Measurements from ENCODE around the gene FAM186B.
A peak's percentile ranks its signal among the peaks of the same experiment; 100 is the strongest.
"Not testable (repeated sequence)": the region's sequence is repeated elsewhere in the genome, so short reads cannot be mapped to it uniquely, and the experiment has no call there.

Gene FAM186B

DNA sequence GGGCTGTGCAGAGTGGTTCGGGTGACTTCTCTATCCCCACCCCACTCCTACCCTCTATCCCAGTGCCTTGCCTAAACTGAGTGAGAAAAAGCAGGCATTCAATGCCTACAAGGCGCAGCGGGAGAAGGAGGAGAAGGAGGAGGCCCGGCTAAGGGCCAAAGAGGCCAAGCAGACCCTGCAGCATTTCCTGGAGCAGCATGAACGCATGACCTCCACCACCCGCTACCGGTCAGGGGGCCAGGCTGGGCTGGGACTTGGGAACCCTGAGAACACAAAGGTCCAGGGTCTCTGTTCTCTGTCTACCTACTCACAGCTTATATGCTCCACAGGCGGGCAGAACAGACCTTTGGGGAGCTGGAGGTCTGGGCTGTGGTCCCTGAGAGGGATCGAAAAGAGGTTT, 29.6 kb upstream of the FAM186B start:
- no peak for DNase-seq

DNA sequence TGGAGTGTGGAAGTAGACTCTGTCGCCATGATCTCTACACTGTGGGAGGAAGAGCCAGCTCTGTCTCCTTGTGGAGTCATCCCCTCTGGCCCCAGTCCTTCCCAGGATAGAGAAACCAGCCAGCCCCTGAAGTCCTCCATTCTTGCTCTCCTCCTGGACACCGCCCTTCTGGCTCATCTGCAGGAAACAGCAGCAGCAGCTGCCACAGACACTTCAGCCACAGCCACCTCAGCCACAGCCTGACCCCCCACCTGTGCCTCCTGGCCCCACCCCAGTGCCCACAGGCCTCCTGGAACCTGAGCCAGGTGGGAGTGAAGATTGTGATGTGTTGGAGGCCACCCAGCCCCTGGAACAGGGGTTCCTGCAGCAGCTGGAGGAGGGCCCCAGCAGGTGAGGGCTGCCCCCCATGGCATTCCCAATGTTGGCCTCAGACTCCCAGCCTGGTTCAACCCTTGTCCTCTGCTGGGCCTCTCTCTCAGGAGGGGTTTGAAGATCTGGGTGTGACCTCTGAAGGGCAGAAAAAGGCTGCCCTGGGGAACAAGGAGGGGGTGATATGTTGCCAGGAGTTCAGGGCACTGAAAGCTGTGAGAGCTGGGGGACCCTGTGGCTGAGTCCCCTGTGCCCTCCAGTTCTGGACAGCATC, 28.4 kb upstream of the FAM186B start:
- no peak for DNase-seq

DNA sequence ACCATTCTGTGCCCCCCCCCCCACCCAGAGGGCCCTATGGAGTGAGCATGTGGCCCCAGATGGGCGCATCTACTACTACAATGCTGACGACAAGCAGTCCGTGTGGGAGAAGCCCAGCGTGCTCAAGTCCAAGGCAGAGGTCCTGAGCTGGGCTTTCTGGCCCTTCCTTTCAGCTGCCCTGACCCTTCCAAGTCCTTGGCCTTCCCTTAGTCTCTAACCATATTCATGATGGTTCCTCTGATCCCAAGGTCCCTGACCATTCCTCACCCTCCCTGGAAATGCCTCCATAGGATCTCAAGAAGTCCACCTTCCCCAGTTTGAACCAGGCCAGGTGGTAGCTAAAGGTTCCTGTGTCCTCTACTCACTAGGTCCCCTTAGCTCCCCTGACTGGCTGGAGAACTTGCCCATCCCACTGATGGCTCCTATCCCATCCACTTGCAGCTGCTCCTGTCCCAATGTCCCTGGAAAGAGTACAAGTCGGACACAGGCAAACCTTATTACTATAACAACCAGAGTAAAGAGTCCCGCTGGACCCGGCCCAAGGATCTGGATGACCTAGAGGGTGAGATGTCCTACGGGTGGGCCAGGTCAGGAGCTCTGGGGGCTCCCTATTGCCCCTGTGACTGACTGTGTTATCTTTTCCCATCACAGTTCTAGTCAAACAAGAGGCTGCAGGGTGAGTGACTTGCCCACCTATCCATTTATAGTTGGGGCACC, 27.7 kb upstream of the FAM186B start:
- DNase-seq = no peak

- DNase-seq = no peak
These were observed 27.0 kb upstream of the FAM186B start for GRCh38 chr12:49632401-49632800.

- no peak for DNase-seq
These were observed 26.0 kb upstream of the FAM186B start for GRCh38 chr12:49631336-49631907.

DNA sequence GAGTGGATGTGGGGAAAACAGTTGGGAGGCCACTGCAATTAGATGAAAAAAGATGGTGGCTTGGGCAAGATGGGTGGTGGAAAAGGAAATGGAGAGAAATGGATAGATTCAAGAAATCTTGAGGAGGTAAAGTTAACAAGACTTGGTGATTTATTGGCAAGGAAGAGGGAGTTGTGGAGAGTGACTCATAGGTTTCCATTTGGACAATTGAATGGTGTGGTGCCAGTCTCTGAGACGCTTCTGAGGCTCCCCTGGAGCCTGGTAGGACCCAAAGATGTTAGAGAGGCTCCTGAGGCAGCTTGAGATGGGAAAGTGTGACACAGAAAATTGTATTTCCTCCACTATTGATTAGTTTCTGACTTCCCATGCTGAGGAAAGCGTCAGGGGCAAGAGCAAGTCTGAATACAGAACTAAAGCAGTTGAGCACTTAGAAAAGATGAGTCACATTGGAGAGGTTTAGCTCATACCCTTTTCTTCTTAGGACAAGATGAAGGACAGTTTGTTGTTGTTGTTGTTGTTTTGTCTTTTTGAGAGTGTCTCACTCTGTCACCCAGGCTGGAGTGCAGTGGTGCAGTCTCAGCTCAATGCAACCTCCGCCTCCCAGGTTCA, 22.4 kb upstream of the FAM186B start:
- DNase-seq = no peak

DNA sequence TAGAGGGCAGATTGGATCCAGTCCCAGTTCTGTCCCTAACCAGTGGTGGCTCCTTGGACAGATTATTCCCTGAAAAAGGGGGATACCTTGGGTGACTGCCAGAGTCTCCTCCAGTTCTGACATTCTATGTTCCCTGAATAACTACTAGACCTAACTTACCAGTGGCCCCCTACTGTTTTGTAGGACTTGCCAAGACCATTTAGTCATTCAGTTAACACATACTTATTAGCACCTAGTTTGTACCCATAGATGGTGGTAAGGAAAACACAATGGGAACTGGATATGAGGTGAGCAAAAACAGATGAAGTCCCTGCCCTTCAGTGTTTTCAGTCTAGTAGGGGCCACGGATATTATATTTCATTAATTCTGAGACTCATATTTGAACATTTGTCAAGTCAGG, 21.4 kb upstream of the FAM186B start:
- DNase-seq = no peak

DNA sequence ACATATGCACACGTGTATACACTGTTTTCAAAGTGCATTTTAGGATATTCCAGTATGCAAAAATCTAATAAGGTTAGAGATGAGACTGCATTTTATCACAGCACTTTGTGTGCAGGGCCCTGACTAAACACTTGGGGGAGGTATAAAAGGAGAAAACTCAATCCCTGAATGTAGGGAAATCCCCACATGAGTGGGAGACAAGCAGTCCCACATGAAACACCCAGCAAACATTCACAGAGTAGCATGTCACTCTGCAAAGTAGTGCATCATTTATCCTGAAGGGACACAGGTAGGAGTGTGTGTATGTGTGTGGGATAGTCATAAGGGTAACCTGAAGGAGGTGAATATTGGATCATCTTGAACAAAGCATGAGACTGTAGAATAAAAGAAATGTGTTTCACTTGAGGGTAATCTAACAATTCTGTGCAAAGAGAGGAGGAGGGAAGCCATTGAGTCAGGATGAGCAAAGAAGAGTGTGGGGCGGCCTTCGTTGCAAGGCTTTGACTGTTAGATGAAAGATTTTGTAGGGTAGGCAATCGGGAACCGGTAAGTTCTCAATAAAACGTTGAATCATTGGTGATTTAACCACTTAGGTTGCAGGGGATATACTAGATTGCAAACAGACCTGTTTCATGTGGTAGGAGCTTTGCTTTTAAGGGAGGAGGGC, 20.9 kb upstream of the FAM186B start:
- DNase-seq = no peak

- no peak for DNase-seq
These were observed 19.6 kb upstream of the FAM186B start for GRCh38 chr12:49624921-49625577.

- DNase-seq = peak; percentile 83
These were observed 17.9 kb upstream of the FAM186B start, which contains the start of gene PRPF40B for GRCh38 chr12:49623142-49623904. Gene PRPF40B, plus strand, starts transcription at chr12:49623561. Its CDS starts 30 bp downstream, at chr12:49623591.

GRCh38 chr12:49622501-49623141, 17.2 kb upstream of the FAM186B start:
- DNase-seq = peak; percentile 34

- DNase-seq = no peak
These were observed 16.4 kb upstream of the FAM186B start for GRCh38 chr12:49621651-49622500.

DNA sequence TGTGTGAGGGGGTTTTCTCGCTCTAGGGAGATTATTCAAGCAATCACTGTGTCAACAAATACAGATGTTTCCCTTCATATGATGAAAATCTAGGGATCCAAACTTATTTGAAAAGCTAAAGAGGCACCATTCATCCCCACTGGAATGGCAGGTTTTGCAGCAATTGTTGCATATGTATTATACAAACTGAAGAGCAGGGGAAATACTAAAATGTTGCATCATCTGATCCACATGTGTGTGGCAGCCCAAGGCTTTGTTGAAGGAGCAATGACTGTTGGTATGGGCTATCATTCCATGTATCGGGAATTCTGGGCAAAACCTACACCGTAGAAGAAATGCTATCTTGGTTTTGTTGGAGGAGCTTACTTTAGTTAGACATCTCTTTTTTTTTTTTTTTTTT, 13.8 kb upstream of the FAM186B start:
- no peak for DNase-seq

- no peak for DNase-seq
These were observed 13.1 kb upstream of the FAM186B start for GRCh38 chr12:49618576-49618975.

GRCh38 chr12:49616533-49617219, 11.2 kb upstream of the FAM186B start:
- DNase-seq = no peak

- no peak for DNase-seq
These were observed 10.3 kb upstream of the FAM186B start for GRCh38 chr12:49615725-49616124.

- no peak for DNase-seq
These were observed 6.8 kb upstream of the FAM186B start for GRCh38 chr12:49612210-49612609.

GRCh38 chr12:49610785-49611184, 5.3 kb upstream of the FAM186B start:
- not testable (repeated sequence) for DNase-seq

GRCh38 chr12:49609875-49610154, 4.4 kb upstream of the FAM186B start:
- DNase-seq = no peak
